IPS-18c (cell line): Measurements from ENCODE around the gene ZNF467.

ENCODE experiments used
- H3K4me3 ChIP-seq: 2 replicates; pipeline ENCODE4 v1.7.0; 2013; ENCODE audit warnings: low read depth, mild to moderate bottlenecking, low read length, moderate library complexity; ENCODE audit not compliant: insufficient read depth
- H3K9me3 ChIP-seq: one replicate; pipeline ENCODE4 v1.6.1; 2013; ENCODE audit warnings: mild to moderate bottlenecking, low read length, moderate library complexity; ENCODE audit not compliant: control insufficient read depth, insufficient read depth

The ZNF467 gene

GRCh38 chr7:149811831-149812490 is 38.6 kb upstream of the ZNF467 start:
- H3K9me3 ChIP-seq = no peaks in the 10 kb centered on the region
- H3K4me3 ChIP-seq = no peak overlapping the region

DNA sequence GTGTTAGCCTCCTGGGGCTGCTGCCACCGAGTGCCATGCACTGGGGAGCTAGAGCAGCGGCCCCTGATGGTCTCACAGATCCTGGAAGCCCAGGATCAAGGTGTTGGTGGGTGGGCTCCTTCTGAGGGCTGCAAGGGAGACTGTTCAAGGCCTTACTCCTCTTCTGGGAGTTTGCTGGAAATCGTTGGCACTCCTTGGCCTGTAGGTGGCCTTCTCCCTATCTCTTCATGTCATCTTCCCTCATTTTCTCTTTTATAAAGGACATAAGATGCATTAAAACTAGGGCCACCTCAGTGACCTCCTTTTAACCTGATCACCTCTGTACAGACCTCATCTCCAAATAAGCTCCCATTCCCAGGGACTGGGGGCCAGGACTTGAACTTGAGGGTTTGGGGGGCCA is 37.8 kb upstream of the ZNF467 start:
- H3K4me3 ChIP-seq = no peak overlapping the region

DNA sequence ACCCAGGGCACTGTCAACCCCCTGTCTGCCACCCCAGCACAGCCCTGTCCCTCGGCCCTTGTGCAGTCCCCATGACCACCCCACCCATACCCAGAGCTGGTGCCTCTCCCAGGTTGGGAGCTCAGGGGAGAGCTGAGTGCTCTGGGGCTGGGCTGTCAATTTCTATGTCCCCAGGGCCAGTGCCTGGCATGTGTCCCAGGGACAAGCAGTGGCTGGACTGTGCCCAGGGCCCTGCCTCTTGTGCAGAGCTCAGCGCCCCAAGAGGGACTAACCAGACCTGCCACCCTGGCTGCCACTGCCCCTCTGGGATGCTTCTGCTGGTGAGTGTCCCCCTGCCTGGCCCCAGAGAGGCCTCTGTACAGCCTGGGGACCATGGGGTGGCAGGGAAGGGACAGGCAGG is 35.8 kb upstream of the ZNF467 start:
- no peaks in the 10 kb centered on the region for H3K9me3 ChIP-seq
- H3K4me3 ChIP-seq = no peak overlapping the region

More for the DNA sequence above, 37.8 kb upstream of the ZNF467 start:
- no peaks in the 10 kb centered on the region for H3K9me3 ChIP-seq

GRCh38 chr7:149808311-149808710 is 34.9 kb upstream of the ZNF467 start:
- Histone ChIP-seq H3K4me3 (no peak overlapping the region), H3K9me3 (no peaks in the 10 kb centered on the region)

DNA sequence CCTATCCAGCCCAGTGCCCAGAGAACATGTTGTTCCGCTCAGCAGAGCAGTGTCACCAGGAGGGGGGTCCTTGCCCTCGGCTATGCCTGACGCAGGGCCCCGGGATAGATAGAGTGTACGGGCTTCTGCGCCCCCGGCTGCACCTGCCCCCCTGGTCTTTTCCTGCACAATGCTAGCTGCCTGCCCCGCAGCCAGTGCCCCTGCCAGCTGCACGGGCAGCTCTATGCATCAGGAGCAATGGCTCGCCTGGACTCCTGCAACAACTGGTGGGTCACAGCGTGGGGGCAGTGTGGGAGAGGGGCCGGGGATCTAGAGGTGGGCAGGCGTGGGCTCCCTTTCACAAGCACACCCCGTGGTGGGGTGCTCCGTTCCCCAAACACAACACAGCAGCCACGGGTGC is 33.3 kb upstream of the ZNF467 start:
- no peaks in the 10 kb centered on the region for H3K9me3 ChIP-seq
- no peak overlapping the region for H3K4me3 ChIP-seq

DNA sequence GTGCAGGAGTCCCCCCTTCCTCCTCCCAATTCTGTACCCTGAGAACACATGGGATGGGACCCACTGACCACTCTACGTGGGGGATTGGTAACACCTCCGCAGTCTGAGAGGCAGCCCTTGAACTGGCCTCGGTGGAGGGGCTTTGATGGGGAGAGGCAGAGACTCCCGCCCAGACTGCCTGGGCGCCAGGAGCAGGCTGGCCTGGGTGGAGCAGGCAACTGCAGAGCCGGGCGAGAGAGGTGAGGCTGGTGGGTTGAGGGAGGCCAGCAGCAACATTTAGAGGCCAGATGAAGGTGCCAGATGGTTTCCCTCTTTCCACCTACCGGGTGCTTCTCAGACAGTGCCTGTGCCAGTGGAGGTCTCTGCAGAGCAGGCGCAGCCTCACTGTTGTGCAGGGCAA is 30.7 kb upstream of the ZNF467 start:
- Histone ChIP-seq H3K9me3 (no peaks in the 10 kb centered on the region), H3K4me3 (no peak overlapping the region)

- no peak overlapping the region for H3K4me3 ChIP-seq
- H3K9me3 ChIP-seq = no peaks in the 10 kb centered on the region
Measured at GRCh38 chr7:149803551-149804074, 30.2 kb upstream of the ZNF467 start.

GRCh38 chr7:149802966-149803365 is 29.6 kb upstream of the ZNF467 start:
- Histone ChIP-seq H3K4me3 (no peak overlapping the region), H3K9me3 (no peaks in the 10 kb centered on the region)

DNA sequence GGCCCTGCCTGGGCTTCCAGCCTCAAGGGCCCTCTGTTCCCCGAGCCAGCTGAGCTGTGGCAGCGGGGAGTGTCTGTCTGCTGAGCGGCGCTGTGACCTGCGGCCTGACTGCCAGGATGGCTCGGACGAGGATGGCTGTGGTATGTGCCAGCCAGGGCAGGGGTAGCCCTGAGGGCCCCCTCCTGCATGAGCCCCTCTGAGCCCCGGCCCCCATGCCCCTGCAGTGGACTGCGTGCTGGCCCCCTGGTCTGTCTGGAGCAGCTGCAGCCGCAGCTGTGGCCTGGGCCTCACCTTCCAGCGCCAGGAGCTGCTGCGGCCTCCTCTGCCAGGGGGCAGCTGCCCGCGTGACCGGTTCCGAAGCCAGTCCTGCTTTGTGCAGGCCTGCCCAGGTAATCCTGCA is 28.4 kb upstream of the ZNF467 start:
- no peak overlapping the region for H3K4me3 ChIP-seq
- no peaks in the 10 kb centered on the region for H3K9me3 ChIP-seq

GRCh38 chr7:149801002-149801566 is 27.7 kb upstream of the ZNF467 start:
- Histone ChIP-seq H3K9me3 (no peaks in the 10 kb centered on the region), H3K4me3 (no peak overlapping the region)

GRCh38 chr7:149800169-149800555 is 26.8 kb upstream of the ZNF467 start:
- no peaks in the 10 kb centered on the region for H3K9me3 ChIP-seq
- H3K4me3 ChIP-seq = no peak overlapping the region

GRCh38 chr7:149799397-149800168 is 26.2 kb upstream of the ZNF467 start:
- Histone ChIP-seq H3K4me3 (no peak overlapping the region), H3K9me3 (no peaks in the 10 kb centered on the region)

- H3K9me3 ChIP-seq = no peaks in the 10 kb centered on the region
- H3K4me3 ChIP-seq = no peak overlapping the region
Measured at GRCh38 chr7:149797771-149798170, 24.4 kb upstream of the ZNF467 start.

GRCh38 chr7:149796287-149796860 is 23.0 kb upstream of the ZNF467 start:
- Histone ChIP-seq H3K4me3 (no peak overlapping the region), H3K9me3 (no peaks in the 10 kb centered on the region)

GRCh38 chr7:149795126-149795525 is 21.7 kb upstream of the ZNF467 start:
- no peaks in the 10 kb centered on the region for H3K9me3 ChIP-seq
- H3K4me3 ChIP-seq = no peak overlapping the region

DNA sequence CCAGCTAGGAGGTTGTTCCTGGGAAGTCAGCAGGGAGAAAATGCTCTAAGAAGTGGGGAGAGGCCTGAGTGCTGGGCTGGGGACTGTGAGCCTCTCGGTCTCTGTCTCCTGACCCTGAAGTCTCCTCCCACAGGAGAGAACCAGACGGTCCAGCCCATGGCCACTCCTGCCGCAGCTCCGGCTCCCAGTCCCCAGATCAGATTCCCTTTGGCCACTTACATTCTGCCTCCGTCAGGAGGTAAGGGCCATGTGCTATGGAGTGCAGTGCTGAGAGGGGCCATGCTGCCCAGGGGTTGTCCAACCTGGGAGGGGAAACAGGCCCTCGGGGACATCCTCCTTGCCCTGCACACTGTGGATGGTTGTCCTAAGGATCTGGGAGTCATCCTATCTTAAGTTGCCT is 21.3 kb upstream of the ZNF467 start:
- H3K4me3 ChIP-seq = no peak overlapping the region

DNA sequence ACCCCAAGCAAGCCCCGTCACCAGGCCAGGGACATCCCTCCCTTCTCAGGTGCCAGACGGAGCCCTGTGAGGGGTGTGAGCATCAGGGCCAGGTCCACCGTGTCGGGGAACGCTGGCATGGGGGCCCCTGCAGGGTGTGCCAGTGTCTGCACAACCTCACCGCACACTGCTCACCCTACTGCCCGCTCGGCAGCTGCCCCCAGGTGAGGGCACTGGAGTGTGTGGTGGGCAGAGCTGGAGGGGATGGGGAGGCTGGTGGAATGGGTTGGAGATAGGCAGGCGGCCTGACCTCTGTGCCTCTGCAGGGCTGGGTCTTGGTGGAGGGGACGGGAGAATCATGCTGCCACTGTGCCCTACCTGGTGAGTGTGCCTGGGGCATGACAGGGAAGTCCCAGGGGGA is 19.9 kb upstream of the ZNF467 start:
- H3K9me3 ChIP-seq = no peaks in the 10 kb centered on the region
- no peak overlapping the region for H3K4me3 ChIP-seq

More for the DNA sequence above, 21.3 kb upstream of the ZNF467 start:
- no peaks in the 10 kb centered on the region for H3K9me3 ChIP-seq

- Histone ChIP-seq H3K4me3 (no peak overlapping the region), H3K9me3 (no peaks in the 10 kb centered on the region)
Measured at GRCh38 chr7:149792220-149792595, 18.8 kb upstream of the ZNF467 start.
